Measurements from ENCODE around the gene SMIM22. TPM values are rescaled to one million over a fixed set of nuclear protein-coding genes. Genes with fewer than 3 reads are reported as not detected.

The SMIM22 gene
- total RNA-seq, 1 donor, result not detected

DNA sequence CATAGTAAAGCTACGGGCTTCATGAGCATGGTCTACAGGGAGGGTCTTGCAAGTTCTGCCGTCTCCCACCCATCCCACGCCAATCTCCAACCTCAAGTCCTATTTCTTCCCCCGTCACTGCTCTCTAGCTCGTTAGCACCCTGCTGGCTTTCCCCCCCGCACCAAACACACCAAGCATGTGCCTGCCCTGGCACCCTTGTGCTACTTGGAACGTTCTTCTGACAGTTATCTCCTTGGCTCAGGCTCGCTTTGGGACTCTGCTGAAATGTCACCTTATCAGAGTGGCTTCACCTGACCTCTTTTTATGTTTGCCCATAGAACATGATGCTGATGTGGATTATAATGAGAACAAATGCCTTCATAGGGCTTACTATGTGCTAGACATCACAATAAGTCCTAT, 30.0 kb downstream of the SMIM22 start:
- H3K4me3 ChIP-seq (ENCODE audit: low read depth, low read length), result no peak overlapping the region
- no peak for DNase-seq (ENCODE audit: low read depth)
- TF ChIP-seq, protein P1, sequence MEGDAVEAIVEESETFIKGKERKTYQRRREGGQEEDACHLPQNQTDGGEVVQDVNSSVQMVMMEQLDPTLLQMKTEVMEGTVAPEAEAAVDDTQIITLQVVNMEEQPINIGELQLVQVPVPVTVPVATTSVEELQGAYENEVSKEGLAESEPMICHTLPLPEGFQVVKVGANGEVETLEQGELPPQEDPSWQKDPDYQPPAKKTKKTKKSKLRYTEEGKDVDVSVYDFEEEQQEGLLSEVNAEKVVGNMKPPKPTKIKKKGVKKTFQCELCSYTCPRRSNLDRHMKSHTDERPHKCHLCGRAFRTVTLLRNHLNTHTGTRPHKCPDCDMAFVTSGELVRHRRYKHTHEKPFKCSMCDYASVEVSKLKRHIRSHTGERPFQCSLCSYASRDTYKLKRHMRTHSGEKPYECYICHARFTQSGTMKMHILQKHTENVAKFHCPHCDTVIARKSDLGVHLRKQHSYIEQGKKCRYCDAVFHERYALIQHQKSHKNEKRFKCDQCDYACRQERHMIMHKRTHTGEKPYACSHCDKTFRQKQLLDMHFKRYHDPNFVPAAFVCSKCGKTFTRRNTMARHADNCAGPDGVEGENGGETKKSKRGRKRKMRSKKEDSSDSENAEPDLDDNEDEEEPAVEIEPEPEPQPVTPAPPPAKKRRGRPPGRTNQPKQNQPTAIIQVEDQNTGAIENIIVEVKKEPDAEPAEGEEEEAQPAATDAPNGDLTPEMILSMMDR (IDR thresholded peaks at IDR 0.05; ENCODE audit: insufficient read depth, low read depth, low read length), result no peak

DNA sequence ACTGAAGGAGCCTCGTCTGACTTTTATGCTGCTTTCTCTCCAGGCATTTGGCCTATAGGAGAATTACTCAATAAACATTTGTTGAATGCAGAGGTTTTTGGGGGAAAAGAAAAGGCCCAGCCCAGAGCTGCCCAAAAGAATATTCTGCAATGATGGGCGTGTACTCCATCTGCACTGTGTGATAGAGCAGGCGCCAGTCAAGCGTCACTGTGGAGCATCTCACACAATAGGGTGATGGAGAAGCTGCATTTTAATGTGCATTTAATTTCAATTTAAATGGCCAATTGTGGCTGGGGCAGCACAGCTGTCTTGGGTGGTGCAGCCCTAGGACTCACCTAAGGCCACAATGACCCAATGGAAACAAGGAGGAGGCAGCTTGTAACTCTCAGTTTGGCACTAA, 31.4 kb downstream of the SMIM22 start:
- no peak for DNase-seq (ENCODE audit: low read depth)
- TF ChIP-seq, protein P1 (IDR thresholded peaks at IDR 0.05; ENCODE audit: insufficient read depth, low read depth, low read length), result no peak
- H3K4me3 ChIP-seq (ENCODE audit: low read depth, low read length), result no peak overlapping the region

DNA sequence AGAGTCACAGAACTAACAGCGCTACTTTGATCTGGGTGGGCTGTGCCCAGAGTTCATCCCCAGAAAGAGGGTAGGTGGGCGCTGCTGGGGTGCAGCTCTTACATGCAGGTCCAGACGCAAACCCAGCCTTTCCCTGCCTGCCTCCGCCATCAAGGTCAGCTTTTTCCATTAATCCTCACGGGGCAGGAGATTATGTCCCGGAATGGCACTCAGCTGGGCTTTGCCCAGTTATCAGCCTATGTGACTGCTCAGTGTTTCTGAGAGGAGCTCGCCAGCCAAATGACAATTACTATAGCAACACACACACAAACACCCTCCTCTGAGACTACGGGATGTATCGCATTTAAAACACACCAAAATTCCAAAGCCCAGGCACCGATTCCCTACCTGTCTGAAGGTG, 31.8 kb downstream of the SMIM22 start:
- TF ChIP-seq, protein P1 (IDR thresholded peaks at IDR 0.05; ENCODE audit: insufficient read depth, low read depth, low read length), result no peak
- no peak for DNase-seq (ENCODE audit: low read depth)
- no peak overlapping the region for H3K4me3 ChIP-seq (ENCODE audit: low read depth, low read length)

DNA sequence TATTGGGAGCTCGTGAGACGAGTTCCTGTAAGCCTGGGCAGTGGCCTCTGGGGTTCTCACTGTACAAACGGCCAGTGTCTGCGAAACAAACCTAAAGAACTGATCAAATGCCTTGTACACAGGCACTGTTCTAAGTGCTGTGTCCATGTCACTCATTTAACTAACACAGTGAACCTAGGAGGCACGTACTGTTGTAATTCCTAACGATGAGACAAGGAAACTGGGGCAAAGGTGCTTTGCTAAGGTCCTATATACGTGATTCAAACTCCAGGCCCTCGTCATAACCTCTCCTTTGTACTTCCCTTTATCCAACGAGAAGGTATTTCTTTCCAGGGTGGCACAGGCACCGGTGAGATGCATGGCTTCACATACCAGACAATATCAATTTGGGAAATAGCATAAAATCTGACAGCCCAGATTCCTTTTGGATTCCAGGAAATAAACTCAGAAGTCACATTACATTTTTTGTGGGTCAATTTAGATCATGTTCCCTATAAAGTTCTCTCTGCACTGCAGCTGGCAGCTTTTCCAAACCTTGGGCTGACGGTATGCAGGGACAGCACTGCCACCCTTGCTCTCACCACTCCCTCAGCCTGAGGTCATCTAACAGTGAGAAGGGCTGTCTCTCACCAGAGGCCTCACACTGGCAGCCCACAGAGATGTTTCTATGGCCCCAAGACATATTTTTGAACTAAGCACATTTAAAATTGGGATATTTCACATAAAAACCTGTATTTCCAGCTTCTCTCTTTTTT, 33.6 kb downstream of the SMIM22 start:
- no peak overlapping the region for H3K4me3 ChIP-seq (ENCODE audit: low read depth, low read length)
- TF ChIP-seq, protein P1 (IDR thresholded peaks at IDR 0.05; ENCODE audit: insufficient read depth, low read depth, low read length), result no peak
- no peak for DNase-seq (ENCODE audit: low read depth)

DNA sequence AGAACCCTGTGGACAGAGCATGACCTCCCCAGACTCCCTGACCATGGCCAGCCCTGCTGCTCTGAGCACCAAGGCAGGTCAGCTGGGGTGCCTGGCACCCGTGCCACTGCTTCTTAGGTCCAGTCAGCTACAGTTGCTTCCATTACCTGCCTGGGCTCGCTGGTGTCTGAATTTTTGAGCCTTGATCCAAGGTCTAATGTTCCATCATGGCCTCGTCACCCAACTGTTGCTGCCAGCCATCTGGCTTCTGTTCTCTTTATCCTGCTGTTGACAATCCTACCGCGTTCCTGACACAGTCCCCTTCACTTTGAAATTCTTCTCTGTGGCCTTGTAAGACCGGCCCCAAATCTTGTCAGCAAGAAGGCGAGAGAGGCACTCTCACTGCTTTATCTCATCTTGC, 35.2 kb downstream of the SMIM22 start:
- no peak overlapping the region for H3K4me3 ChIP-seq (ENCODE audit: low read depth, low read length)
- TF ChIP-seq, protein P1 (IDR thresholded peaks at IDR 0.05; ENCODE audit: insufficient read depth, low read depth, low read length), result no peak
- DNase-seq (ENCODE audit: low read depth), result no peak

DNA sequence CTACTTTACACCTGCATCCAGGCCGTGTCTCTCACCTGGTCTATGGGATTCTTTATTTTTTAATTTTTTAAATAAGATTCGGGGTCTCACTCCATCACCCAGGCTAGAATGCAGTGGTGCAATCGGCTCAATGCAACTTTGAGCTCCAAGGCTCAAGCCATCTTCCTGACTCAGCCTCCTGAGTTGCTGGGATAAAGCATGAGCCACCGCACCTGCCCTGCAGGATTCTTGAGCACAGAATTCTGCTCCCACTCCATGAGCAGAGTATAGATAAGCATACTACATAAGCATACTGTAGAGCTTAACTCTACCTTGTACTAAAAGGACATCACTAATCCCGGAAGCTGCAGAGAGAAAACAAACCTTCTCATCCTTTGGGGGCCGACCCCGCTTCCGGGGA, 36.4 kb downstream of the SMIM22 start:
- TF ChIP-seq, protein P1 (IDR thresholded peaks at IDR 0.05; ENCODE audit: insufficient read depth, low read depth, low read length), result no peak
- DNase-seq (ENCODE audit: low read depth), result no peak
- H3K4me3 ChIP-seq (ENCODE audit: low read depth, low read length), result no peak overlapping the region
